HepG2 (cell line): ENCODE results near the gene ENTPD7. TPM values are rescaled to one million over a fixed set of nuclear protein-coding genes. Genes with fewer than 3 reads are reported as not detected.

ENCODE experiments used
- FOXJ3 ChIP-seq: sonication (generic); formaldehyde crosslinking; IDR thresholded peaks from 2 replicates; pipeline ENCODE4 v1.4.0; 2020; ENCODE audit warnings: missing genetic modification reagents, mild to moderate bottlenecking, borderline replicate concordance
- GATAD2A ChIP-seq: IDR thresholded peaks from 2 replicates; pipeline ENCODE4 v1.6.1; 2016
- KAT8 ChIP-seq: IDR thresholded peaks from 2 replicates; pipeline ENCODE4 v1.6.1; 2016; ENCODE audit warnings: missing genetic modification reagents, missing compliant biosample characterization
- MAFF ChIP-seq: IDR thresholded peaks from 2 replicates; pipeline ENCODE4 v1.6.1; 2011; ENCODE audit warnings: low read depth, low read length, improper control_type of control experiment
- RFX3 ChIP-seq: IDR thresholded peaks from 2 replicates; pipeline ENCODE4 v1.6.1; 2016; ENCODE audit warnings: missing biosample characterization, missing genetic modification reagents
- SMAD1 ChIP-seq: sonication (generic); formaldehyde crosslinking; IDR thresholded peaks from 2 replicates; pipeline ENCODE4 v1.4.0; 2020; ENCODE audit warnings: missing genetic modification reagents, low read depth, mild to moderate bottlenecking, borderline replicate concordance
- SUZ12 ChIP-seq: fragments of 150-350 bp; IDR thresholded peaks from 2 replicates; pipeline ENCODE4 v1.6.1; 2014; ENCODE audit warnings: low read depth, low read length
- TARDBP ChIP-seq: sonication (generic); formaldehyde crosslinking; IDR thresholded peaks from 2 replicates; pipeline ENCODE4 v1.8.0; 2022; ENCODE audit warnings: mild to moderate bottlenecking, missing genetic modification reagents
- ZFY ChIP-seq: sonication (generic); formaldehyde crosslinking; IDR thresholded peaks from 2 replicates; pipeline ENCODE4 v1.4.0; 2020; ENCODE audit warnings: missing genetic modification reagents
- ZNF17 ChIP-seq: sonication (generic); formaldehyde crosslinking; IDR thresholded peaks from 2 replicates; pipeline ENCODE4 v1.5.0; 2020; ENCODE audit warnings: mild to moderate bottlenecking, missing genetic modification reagents
- ZNF335 ChIP-seq: sonication (generic); formaldehyde crosslinking; IDR thresholded peaks from 2 replicates; pipeline ENCODE4 v1.4.0; 2020; ENCODE audit warnings: missing genetic modification reagents
- ZNF460 ChIP-seq: sonication (generic); formaldehyde crosslinking; IDR thresholded peaks from 2 replicates; pipeline ENCODE4 v1.5.1; 2020; ENCODE audit warnings: missing genetic modification reagents, mild to moderate bottlenecking, borderline replicate concordance
- ZNF605 ChIP-seq: sonication (generic); formaldehyde crosslinking; IDR thresholded peaks from 2 replicates; pipeline ENCODE4 v1.8.0; 2022; ENCODE audit warnings: mild to moderate bottlenecking, missing genetic modification reagents
- polyA plus RNA-seq, 8 experiments: library from polyadenylated mRNA; depleted of rRNA in 3 of 8; stranded (reverse) in 7 of 8; unstranded in 1 of 8; fragments of >200 nt; fragmentation: Illumina TruSeq in 4 of 8; extraction: Trizol in 4 of 8; gene quantifications; 2 replicates each; pipeline versions ENCODE4 v1.2.1 to v1.2.3, GENCODE V29; 2011 to 2016; ENCODE audit warnings: low read depth in 4 of 8, missing spikeins in 1 of 8, mixed read lengths in 1 of 8; ENCODE audit not compliant: insufficient read depth in 1 of 8
- total RNA-seq, 5 experiments: library from RNA; depleted of rRNA; stranded (reverse); fragments of >200 nt; fragmentation: Illumina TruSeq; extraction: Trizol; gene quantifications; 2 replicates each; pipeline ENCODE4 v1.2.3, GENCODE V29; 2016; ENCODE audit warnings: low read depth in 1 of 5
- TF ChIP-seq, protein P1 (sequence below), 2 experiments: sonication (generic) in 1 of 2; formaldehyde crosslinking in 1 of 2; IDR thresholded peaks; 2 replicates each; pipeline versions ENCODE4 v1.5.1 to v1.6.1; 2011 to 2020; ENCODE audit warnings: borderline replicate concordance in 1 of 2, low read depth in 1 of 2, low read length in 1 of 2, mild to moderate bottlenecking in 1 of 2, missing genetic modification reagents in 1 of 2, moderate library complexity in 1 of 2
- TF ChIP-seq, protein P2 (sequence below): sonication (generic); formaldehyde crosslinking; IDR thresholded peaks from 2 replicates; pipeline ENCODE4 v1.5.1; 2020; ENCODE audit warnings: mild to moderate bottlenecking, missing genetic modification reagents, borderline replicate concordance
- TF ChIP-seq, protein P3 (sequence below): sonication (generic); formaldehyde crosslinking; IDR thresholded peaks from 2 replicates; pipeline ENCODE4 v1.4.0; 2020; ENCODE audit warnings: low read depth, mild to moderate bottlenecking, missing genetic modification reagents
- TF ChIP-seq, protein P4 (sequence below): IDR thresholded peaks from 2 replicates; pipeline ENCODE4 v1.6.1; 2016; ENCODE audit warnings: low read depth
- TF ChIP-seq, protein P5 (sequence below): sonication (generic); formaldehyde crosslinking; IDR thresholded peaks from 2 replicates; pipeline ENCODE4 v1.9.0; 2022; ENCODE audit warnings: missing genetic modification reagents, mild to moderate bottlenecking, borderline replicate concordance
- TF ChIP-seq, protein P6 (sequence below): sonication (generic); formaldehyde crosslinking; IDR thresholded peaks from 2 replicates; pipeline ENCODE4 v1.5.0; 2020; ENCODE audit warnings: missing genetic modification reagents, mild to moderate bottlenecking, borderline replicate concordance

Gene ENTPD7
- total and polyA plus RNA-seq, 2 of the 13 experiments (the other 11 are each of a cell fraction or from before 2014, with no cell fraction given): 7.6 to 36.5 TPM

DNA sequence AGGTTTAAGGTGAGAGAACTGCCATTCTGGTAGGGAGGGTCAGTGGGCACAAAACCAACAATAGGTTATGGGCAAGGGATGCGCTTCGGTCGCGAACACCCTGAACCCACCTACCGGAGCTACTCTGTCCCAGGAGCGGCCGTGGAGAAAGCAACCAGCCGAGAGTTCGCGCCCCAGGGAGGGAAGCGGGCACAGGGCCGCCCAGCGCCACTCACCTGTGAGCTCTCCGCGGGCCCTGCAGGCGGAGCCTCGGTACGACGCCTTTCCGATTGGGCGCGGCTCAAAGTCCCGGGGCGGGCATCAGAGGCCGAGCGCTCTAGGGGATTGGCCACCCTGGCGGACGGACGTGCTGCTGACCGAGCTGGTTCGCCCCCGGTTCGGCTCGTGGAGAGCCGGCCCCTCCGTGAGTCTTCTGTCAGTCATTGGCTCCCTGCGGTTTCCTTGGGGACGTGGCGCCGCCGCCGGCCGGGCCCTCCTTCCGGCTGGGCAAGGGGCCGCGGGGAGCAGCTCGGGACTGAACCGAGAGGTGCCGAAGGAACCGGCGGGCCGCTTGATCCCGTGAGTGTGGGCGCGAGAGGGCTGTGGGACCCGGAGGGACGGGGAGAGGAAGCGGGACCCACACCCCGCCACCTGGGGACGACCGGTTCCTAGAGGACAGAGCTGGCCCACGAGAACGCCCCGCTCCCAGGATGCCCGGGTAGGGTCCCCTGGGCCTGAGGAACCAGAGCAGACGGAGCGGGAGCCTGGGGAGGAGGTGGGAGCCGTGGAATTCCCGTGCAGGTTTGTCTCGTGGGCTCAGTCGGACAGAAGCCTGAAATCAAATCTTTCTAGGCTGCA, at the start of gene ENTPD7 (continued):
- TF ChIP-seq, protein P1, sequence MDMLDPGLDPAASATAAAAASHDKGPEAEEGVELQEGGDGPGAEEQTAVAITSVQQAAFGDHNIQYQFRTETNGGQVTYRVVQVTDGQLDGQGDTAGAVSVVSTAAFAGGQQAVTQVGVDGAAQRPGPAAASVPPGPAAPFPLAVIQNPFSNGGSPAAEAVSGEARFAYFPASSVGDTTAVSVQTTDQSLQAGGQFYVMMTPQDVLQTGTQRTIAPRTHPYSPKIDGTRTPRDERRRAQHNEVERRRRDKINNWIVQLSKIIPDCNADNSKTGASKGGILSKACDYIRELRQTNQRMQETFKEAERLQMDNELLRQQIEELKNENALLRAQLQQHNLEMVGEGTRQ (IDR thresholded peaks at IDR 0.05; ENCODE audit: low read depth, low read length): no peak
- TF ChIP-seq, protein P1 (CRISPR knock-in tag; IDR thresholded peaks at IDR 0.05; ENCODE audit: borderline replicate concordance): no peak; the same call in 1 of the 2 replicates
- TF ChIP-seq SUZ12: no peak
- TF ChIP-seq, protein P2, sequence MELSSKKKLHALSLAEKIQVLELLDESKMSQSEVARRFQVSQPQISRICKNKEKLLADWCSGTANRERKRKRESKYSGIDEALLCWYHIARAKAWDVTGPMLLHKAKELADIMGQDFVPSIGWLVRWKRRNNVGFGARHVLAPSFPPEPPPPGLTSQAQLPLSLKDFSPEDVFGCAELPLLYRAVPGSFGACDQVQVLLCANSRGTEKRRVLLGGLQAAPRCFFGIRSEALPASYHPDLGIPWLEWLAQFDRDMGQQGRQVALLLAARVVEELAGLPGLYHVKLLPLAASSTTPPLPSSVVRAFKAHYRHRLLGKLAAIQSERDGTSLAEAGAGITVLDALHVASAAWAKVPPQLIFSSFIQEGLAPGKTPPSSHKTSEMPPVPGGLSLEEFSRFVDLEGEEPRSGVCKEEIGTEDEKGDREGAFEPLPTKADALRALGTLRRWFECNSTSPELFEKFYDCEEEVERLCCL (CRISPR knock-in tag): 0 out of 2 replicates have a peak, but pooled peaks have one; percentile 36
- TF ChIP-seq, protein P3, sequence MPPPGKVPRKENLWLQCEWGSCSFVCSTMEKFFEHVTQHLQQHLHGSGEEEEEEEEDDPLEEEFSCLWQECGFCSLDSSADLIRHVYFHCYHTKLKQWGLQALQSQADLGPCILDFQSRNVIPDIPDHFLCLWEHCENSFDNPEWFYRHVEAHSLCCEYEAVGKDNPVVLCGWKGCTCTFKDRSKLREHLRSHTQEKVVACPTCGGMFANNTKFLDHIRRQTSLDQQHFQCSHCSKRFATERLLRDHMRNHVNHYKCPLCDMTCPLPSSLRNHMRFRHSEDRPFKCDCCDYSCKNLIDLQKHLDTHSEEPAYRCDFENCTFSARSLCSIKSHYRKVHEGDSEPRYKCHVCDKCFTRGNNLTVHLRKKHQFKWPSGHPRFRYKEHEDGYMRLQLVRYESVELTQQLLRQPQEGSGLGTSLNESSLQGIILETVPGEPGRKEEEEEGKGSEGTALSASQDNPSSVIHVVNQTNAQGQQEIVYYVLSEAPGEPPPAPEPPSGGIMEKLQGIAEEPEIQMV (CRISPR knock-in tag): no peak
- peak; percentile 20; the same call in 1 of the 2 replicates for TF ChIP-seq TARDBP (CRISPR knock-in tag)
- TF ChIP-seq MAFF: peak; percentile 14; the same call in 1 of the 2 replicates
- TF ChIP-seq ZNF17 (CRISPR knock-in tag): no peak
- 0 out of 2 replicates have a peak, but pooled peaks have one; percentile 13 for TF ChIP-seq ZNF605 (CRISPR knock-in tag)
- TF ChIP-seq ZNF335 (CRISPR knock-in tag): peak; percentile 42; the same call in 1 of the 2 replicates
- TF ChIP-seq, protein P4, sequence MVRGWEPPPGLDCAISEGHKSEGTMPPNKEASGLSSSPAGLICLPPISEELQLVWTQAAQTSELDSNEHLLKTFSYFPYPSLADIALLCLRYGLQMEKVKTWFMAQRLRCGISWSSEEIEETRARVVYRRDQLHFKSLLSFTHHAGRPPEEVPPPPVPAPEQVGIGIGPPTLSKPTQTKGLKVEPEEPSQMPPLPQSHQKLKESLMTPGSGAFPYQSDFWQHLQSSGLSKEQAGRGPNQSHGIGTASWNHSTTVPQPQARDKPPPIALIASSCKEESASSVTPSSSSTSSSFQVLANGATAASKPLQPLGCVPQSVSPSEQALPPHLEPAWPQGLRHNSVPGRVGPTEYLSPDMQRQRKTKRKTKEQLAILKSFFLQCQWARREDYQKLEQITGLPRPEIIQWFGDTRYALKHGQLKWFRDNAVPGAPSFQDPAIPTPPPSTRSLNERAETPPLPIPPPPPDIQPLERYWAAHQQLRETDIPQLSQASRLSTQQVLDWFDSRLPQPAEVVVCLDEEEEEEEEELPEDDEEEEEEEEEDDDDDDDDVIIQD (CRISPR knock-in tag): peak; percentile 82; the same call in 1 of the 2 replicates
- TF ChIP-seq ZFY (CRISPR knock-in tag): peak; percentile 85
- TF ChIP-seq FOXJ3 (CRISPR knock-in tag): no peak
- TF ChIP-seq KAT8 (CRISPR knock-in tag): peak; percentile 53
- TF ChIP-seq SMAD1 (CRISPR knock-in tag): peak; percentile 91
- TF ChIP-seq ZNF460 (CRISPR knock-in tag): no peak
- TF ChIP-seq, protein P5, sequence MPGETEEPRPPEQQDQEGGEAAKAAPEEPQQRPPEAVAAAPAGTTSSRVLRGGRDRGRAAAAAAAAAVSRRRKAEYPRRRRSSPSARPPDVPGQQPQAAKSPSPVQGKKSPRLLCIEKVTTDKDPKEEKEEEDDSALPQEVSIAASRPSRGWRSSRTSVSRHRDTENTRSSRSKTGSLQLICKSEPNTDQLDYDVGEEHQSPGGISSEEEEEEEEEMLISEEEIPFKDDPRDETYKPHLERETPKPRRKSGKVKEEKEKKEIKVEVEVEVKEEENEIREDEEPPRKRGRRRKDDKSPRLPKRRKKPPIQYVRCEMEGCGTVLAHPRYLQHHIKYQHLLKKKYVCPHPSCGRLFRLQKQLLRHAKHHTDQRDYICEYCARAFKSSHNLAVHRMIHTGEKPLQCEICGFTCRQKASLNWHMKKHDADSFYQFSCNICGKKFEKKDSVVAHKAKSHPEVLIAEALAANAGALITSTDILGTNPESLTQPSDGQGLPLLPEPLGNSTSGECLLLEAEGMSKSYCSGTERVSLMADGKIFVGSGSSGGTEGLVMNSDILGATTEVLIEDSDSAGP: peak; percentile 62; the same call in 1 of the 2 replicates
- TF ChIP-seq GATAD2A (CRISPR knock-in tag): 0 out of 2 replicates have a peak, but pooled peaks have one; percentile 27
- peak; percentile 87 for TF ChIP-seq RFX3 (CRISPR knock-in tag)
- TF ChIP-seq, protein P6, sequence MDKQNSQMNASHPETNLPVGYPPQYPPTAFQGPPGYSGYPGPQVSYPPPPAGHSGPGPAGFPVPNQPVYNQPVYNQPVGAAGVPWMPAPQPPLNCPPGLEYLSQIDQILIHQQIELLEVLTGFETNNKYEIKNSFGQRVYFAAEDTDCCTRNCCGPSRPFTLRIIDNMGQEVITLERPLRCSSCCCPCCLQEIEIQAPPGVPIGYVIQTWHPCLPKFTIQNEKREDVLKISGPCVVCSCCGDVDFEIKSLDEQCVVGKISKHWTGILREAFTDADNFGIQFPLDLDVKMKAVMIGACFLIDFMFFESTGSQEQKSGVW (CRISPR knock-in tag): no peak
